Panc1 (cell line): ENCODE measurements around the gene PGK1. TPM values are rescaled to one million over a fixed set of nuclear protein-coding genes. Genes with fewer than 3 reads are reported as not detected.

ENCODE experiments used
- ATAC-seq: fragments of 200-7000 bp; cut with Tn5 transposase; 2 replicates; pipeline ENCODE4 v1.9.1; 2020; ENCODE audit warnings: mild to moderate bottlenecking, moderate library complexity
- BruUV-seq: library from RNA; stranded (reverse); fragments of 400-500 nt; replicated peaks from 2 replicates; lab custom pipeline; 2021; lab: Mats Ljungman, UMichigan
- CTCF ChIA-PET: fragments of 300-600 bp; sonication (Branson Sonifier 250); formaldehyde crosslinking; loops from one replicate; lab custom pipeline; 2022; ENCODE audit warnings: antibody characterized with exemption; lab: Charles Lee
- POLR2A ChIA-PET: fragments of 300-600 bp; sonication (Branson Sonifier 250); formaldehyde crosslinking; loops from one replicate; lab custom pipeline; 2022; ENCODE audit warnings: antibody characterized with exemption; lab: Charles Lee
- DNase-seq: peaks from one replicate; pipeline ENCODE4 v3.0.0-alpha.2; 2010; ENCODE audit warnings: low read depth, low spot score
- H3K27ac ChIP-seq: 2 replicates; pipeline ENCODE4 v1.5.1; 2011; ENCODE audit warnings: mild to moderate bottlenecking, low read length, inconsistent platforms
- H3K27me3 ChIP-seq: fragments of 200-500 bp; sonication (Bioruptor generic); 2 replicates; pipeline ENCODE4 v1.6.0; 2014; ENCODE audit warnings: low read length, inconsistent platforms; ENCODE audit not compliant: control insufficient read depth, insufficient read depth
- H3K36me3 ChIP-seq: fragments of 200-500 bp; sonication (Bioruptor generic); 2 replicates; pipeline ENCODE4 v1.5.1; 2014; ENCODE audit warnings: inconsistent platforms, mild to moderate bottlenecking, low read length, moderate library complexity; ENCODE audit not compliant: control insufficient read depth, insufficient read depth
- H3K4me1 ChIP-seq: 2 replicates; pipeline ENCODE4 v1.5.1; 2011; ENCODE audit warnings: inconsistent platforms, mild to moderate bottlenecking, low read length, moderate library complexity; ENCODE audit not compliant: control insufficient read depth, insufficient read depth
- H3K4me3 ChIP-seq, 2 experiments: 2 replicates each; pipeline ENCODE4 v1.5.1; 2011 to 2012; ENCODE audit warnings: low read depth in 2 of 2, low read length in 2 of 2, mild to moderate bottlenecking in 2 of 2, inconsistent platforms in 1 of 2, moderate library complexity in 1 of 2
- H3K9me3 ChIP-seq: fragments of 200-500 bp; sonication (Bioruptor generic); 2 replicates; pipeline ENCODE4 v1.5.1; 2014; ENCODE audit warnings: low read depth, mild to moderate bottlenecking, inconsistent platforms, low read length, moderate library complexity; ENCODE audit not compliant: control insufficient read depth, insufficient read depth
- CTCF ChIP-seq: fragments of 450-650 bp; IDR thresholded peaks from 2 replicates; pipeline ENCODE4 v1.5.1; 2017; ENCODE audit warnings: mild to moderate bottlenecking
- POLR2AphosphoS5 ChIP-seq: IDR thresholded peaks from 2 replicates; pipeline ENCODE4 v1.6.1; 2012; ENCODE audit warnings: mild to moderate bottlenecking, low read depth, low read length, moderate library complexity
- REST ChIP-seq, 2 experiments: IDR thresholded peaks; 2 replicates each; pipeline ENCODE4 v1.6.1; 2011 to 2012; ENCODE audit warnings: low read depth in 2 of 2, control low read depth in 1 of 2, low read length in 1 of 2, mild to moderate bottlenecking in 1 of 2, moderate library complexity in 1 of 2; ENCODE audit not compliant: insufficient read depth in 1 of 2
- SIN3A ChIP-seq: IDR thresholded peaks from 2 replicates; pipeline ENCODE4 v1.6.1; 2012; ENCODE audit warnings: low read depth, mild to moderate bottlenecking, low read length, moderate library complexity, borderline replicate concordance; ENCODE audit not compliant: insufficient read depth
- TCF7L2 ChIP-seq: IDR thresholded peaks from 2 replicates; pipeline ENCODE4 v1.6.1; 2011; ENCODE audit warnings: mild to moderate bottlenecking, low read depth, low read length, inconsistent platforms
- in situ Hi-C: cut with HindIII; loops from 2 replicates; pipeline ENCODE4 v1.10.0; 2016; ENCODE audit warnings: low sequenced_read_pairs, low pct_unique_long_range_greater_than_20kb
- intact Hi-C: fragments of 100-400 bp; cut with micrococcal nuclease; formaldehyde crosslinking; loops from one replicate; pipeline ENCODE4 v1.10.0; 2022; ENCODE audit not compliant: unreplicated experiment
- total RNA-seq: library from RNA; stranded (reverse); gene quantifications from one replicate; pipeline ENCODE4 v1.2.1, GENCODE V29; 2021; ENCODE audit not compliant: unreplicated experiment

Gene PGK1
- total RNA-seq, 1 experiment from 2014 or later, result 541 TPM

DNA sequence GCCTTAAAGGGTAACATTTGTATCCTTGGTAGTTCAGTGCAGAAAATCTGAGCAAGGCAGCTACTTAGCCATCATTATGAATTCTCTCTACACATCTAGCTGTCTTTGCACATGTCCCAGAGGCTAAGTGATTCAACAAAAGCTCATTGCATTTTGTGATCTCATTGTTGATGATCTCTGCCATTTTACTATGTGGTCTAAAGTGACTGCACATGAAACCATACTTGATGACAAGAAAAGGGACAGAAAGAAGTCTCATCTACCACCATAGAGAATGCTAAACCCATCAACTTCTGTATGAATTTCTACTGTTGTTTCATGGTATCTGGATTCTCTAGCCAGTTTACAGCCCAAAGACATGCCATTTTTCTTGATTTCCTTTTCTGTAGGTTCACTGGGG lies 5.9 kb upstream of the PGK1 start:
- Histone ChIP-seq H3K4me3 (no peak overlapping the region), H3K27me3 (no peaks in the 10 kb centered on the region), H3K9me3 (no peaks in the 10 kb centered on the region), H3K36me3 (no peaks in the 10 kb centered on the region), H3K27ac (no peak overlapping the region), H3K4me1 (no peaks in the 10 kb centered on the region)
- no TSS peak for BruUV-seq
- DNase-seq (no peak), ATAC-seq (no peak)
- CTCF ChIA-PET, result no interaction called here
- no peak for TF ChIP-seq REST (IDR thresholded peaks at IDR 0.05; ENCODE audit: insufficient read depth in 1 of 2, low read depth in 2 of 2, low read length in 1 of 2)
- TF ChIP-seq CTCF, result no peak
- TF ChIP-seq POLR2AphosphoS5, result no peak
- no peak for TF ChIP-seq SIN3A
- no peak for TF ChIP-seq TCF7L2
- in situ Hi-C loops (no loop called here), intact Hi-C loops (no loop called here)
- POLR2A ChIA-PET, result no interaction called here

DNA sequence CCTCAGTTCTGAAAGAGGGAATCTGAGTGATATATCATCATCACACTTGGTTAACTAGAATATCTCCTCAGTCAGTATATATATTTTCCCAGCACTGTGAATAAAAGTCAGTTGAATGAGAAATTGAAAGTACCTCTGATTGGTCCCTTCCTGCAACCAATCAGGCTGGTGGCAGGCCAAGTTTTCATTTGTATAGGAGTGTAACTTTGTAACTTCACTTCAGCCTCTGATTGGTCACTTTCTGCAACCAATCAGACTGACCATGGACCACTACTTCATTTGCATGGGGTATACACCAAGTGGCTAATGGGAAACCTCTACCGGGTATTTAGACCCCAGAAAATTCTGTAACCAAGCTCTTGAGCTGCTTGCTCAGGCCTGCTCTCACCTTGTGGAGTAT lies 2.0 kb upstream of the PGK1 start:
- Histone ChIP-seq H3K27ac (no peak overlapping the region), H3K27me3 (no peaks in the 10 kb centered on the region), H3K4me3 (no peak overlapping the region), H3K9me3 (no peaks in the 10 kb centered on the region), H3K4me1 (peaks cover 18% of the 10 kb centered on the region), H3K36me3 (peaks cover 7% of the 10 kb centered on the region)
- ATAC-seq (no peak), DNase-seq (no peak)
- CTCF ChIA-PET, result no interaction called here
- intact Hi-C loops, result no loop called here
- no peak for TF ChIP-seq TCF7L2
- no peak for TF ChIP-seq SIN3A
- no peak for TF ChIP-seq POLR2AphosphoS5
- TF ChIP-seq CTCF, result no peak
- no peak for TF ChIP-seq REST (IDR thresholded peaks at IDR 0.05; ENCODE audit: insufficient read depth in 1 of 2, low read depth in 2 of 2, low read length in 1 of 2)
- in situ Hi-C loops, result no loop called here
- BruUV-seq, result no TSS peak
- POLR2A ChIA-PET, result no interaction called here
